Stimulated activated CD8-positive, alpha-beta memory T cell treated with anti-CD3 and anti-CD28 coated beads, Interleukin-15, amount 100 ng/mL, for 24 hours (primary cell): ENCODE results near the gene PSMA1.
A peak's percentile ranks its signal among the peaks of the same experiment; 100 is the strongest.

Experiments used
- DNase-seq: peaks from one replicate; pipeline ENCODE4 v3.0.0-alpha.2; 2020; ENCODE audit warnings: low read depth

The PSMA1 gene

DNA sequence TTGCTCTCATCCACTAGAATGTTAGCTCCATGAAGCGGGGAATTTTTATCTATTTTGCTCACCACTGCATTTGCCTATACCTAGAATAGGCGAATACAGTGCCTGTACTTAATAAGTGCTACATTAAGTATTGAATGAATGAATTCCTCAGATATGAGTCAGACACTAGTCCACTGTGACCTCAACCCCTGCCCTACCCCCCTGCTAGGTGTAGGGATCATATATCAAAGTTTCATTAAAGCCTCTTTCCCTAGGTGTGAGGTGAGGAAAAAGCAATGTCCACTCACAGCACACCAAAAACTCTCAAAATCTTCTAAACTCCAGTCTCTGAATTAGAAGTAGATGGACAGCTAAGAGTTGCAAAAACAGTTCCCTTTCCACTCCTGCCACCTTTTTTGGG lies 9.8 kb upstream of the PSMA1 start:
- DNase-seq, result no peak

DNA sequence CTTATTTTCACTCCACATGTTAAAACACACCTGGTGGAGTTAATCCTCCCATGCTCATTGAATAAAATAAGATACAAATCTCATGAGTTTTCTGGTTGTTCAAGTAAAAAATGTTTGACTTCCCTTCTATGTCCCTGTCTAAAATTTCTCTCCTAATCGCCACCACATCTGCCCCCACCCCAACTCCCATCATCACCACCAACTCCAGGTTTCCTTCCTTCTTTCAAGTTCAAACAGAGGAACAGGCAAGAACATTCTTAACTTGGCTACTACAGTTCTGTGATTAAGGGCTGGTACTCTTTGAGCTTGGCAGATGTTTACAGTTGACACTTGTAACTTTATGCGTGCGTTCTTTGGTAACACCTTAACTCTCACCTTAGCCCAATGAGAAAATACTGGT lies 9.1 kb upstream of the PSMA1 start:
- DNase-seq, result no peak

GRCh38 chr11:14522801-14523200 lies 2.6 kb upstream of the PSMA1 start:
- DNase-seq, result no peak

- no peak for DNase-seq
These were observed 2.1 kb upstream of the PSMA1 start for GRCh38 chr11:14522245-14522644.

- DNase-seq, result no peak
These were observed 563 bp upstream of the PSMA1 start for GRCh38 chr11:14520747-14521151.

GRCh38 chr11:14519597-14519916 lies 629 bp downstream of the PSMA1 start:
- DNase-seq, result no peak

GRCh38 chr11:14518820-14519219 lies 1.4 kb downstream of the PSMA1 start:
- DNase-seq, result no peak

GRCh38 chr11:14513800-14514199 lies 6.4 kb downstream of the PSMA1 start:
- DNase-seq, result no peak

DNA sequence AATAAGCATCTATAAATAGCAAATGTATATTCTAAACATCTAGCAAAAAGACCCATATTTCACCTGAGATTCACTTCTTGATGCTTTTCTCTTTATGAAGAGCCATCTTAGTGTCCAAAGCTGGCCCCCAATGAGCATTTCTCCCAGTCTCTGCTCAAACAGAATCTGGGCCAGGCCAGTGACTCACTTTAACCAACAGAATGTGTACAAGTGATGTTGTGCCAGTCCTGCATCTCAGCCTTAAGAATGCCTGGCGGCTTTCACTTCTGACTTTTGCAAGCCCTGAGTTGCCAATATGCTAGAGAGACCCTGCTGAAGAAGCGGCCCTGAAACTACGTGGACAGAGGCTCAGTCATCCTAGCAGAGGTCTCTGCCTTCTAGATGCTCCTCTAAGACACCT lies 13.7 kb downstream of the PSMA1 start:
- DNase-seq, result no peak

DNA sequence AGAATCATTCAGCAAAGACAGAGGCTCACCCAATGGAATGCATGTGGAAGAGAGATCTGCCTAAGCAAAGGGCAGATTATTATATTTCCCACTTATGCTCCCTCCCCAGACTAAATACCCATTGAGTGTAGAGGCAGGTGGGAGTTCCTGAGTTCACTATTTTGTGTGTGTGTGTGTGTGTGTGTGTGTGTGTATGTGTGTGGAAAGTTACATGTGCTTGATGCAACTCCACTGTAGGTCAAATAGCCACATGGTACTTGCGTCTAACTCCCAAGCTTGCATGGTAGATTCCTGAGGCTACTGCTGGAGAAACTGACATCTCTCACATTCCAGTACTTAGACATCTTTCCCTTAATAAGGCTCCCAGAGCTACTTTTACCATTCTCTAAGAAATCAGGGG lies 17.2 kb downstream of the PSMA1 start:
- no peak for DNase-seq

DNA sequence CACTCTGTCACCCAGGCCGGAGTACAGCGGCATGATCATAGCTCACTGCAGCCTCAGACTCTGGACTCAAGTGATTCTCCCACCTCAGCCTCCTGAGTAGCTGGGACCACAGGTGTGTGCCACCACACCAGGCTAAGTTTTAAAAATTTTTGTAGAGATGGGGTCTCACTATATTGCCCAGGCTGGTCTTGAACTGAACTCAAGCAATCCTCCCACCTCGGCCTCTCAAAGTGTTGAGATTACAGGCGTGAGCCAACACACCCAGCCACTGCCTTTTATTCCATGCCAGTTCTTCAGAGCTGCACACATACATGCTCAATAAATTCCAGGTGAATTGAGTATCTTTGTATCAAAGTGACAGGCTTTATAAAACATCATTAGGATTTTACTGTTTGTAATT lies 18.1 kb downstream of the PSMA1 start:
- DNase-seq, result no peak

DNA sequence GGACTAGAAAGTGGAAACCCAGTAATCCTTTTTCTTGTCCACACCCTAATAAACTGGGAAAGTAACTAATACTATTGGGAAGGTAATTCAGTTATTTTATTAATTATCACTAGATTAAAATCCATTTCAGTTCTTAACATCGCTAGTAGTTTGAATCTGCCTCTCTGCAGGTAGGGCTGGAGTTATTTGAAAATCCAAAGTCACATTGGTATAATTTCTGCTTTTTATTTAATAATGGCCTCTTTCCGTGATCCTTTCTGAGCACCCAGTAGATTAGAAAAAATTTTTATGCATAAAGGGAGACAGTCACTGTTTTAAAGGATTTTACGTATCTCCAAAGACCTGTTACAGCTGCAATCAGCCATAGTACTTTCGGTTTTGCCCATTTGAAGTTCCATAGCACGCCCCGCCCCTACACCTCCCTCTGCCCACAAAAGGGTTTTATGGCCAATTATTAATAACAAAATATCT lies 20.0 kb downstream of the PSMA1 start:
- DNase-seq, result no peak

DNA sequence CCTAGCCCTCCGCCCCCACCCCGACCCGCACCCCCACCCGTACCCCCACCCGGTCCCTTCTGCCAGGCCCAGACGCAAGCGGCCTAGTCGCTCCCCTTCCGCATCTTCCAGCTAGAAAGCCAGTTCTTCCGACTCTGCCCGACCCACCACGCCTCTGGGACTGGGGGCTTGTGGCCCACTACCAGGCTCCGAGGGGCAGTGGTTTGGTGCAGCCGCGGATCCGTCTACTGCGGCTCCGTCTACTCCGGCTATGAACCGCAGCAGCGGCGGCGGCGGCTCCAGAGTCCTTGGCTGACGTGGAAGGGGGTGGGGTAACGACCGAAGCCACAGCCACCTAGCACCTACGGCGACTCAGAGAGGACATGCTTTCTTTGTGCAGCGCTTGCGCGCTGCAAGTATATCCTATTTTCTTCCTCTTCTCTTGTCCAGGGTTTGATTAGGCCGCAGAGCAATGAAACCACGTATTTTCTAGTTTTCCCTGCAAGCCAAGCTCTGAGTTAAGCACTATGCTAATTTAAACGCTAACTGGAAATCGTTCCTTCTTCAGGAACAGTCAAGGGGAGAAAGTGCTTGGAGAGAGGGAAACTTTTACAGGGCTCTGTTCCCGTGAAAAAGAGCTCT lies 20.5 kb downstream of the PSMA1 start, which contains the start of gene COPB1:
COPB1 (minus strand) TSS at position 252 of the 621 bp plus-strand sequence. CDS start 883 bp downstream, outside the sequence.
- DNase-seq, result peak; percentile 77

- no peak for DNase-seq
These were observed 21.0 kb downstream of the PSMA1 start for GRCh38 chr11:14499178-14499559.

DNA sequence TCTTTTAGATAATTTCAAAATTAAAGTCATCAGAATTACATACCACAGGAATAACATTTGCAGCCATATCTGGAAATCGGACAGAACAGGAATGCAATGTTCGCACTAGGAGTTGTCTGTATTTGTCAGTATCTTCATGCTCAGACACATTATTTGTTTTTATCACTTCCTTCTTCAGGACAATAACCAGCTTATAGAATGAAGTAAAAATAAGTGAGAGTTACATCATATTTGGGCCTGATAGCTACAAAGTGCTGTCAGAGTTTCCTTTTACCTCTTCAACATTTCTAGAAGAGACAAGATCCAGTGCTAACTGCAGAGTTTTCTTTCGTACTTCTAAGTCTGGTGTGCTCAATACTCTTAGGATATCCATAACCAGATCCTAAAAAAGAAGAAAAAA lies 39.5 kb downstream of the PSMA1 start:
- DNase-seq, result no peak

- DNase-seq, result no peak
These were observed 49.1 kb downstream of the PSMA1 start for GRCh38 chr11:14471127-14471526.

DNA sequence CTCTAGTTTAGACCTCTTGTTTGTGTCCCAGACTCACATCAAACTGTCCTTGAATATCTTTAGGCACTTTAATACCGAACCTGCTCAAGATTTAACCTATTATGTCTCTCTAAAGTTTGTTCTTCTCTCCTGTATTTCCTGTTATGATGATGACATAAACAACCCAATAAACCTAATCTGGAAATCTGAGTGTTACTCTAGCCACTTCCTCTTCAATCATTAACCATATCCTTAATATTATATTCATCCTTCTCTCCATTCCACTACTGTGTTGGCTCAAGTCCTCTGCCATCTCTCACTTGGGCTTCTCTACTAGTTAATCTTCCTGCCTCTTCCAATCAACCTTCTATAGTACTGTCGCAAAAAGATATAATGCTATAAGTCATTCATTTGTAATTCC lies 56.6 kb downstream of the PSMA1 start:
- no peak for DNase-seq

DNA sequence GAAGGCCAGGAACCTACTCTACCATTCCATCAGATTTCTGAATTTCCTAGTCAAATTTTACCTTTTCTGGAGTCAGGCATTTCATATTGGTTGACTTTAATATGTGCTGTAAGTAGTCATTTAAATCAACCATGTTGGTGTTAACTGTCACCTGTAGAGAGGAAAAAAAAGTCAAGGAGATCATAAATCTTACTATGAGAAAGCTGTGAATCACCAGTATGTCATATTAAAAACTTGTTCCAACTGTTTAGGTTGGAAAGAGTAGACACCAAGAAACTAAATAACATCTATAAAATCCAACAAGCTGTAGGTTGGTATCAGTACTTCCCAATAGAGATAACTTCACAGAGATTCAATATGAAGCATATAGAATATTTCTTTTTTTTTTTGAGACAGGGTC lies 60.0 kb downstream of the PSMA1 start:
- no peak for DNase-seq

GRCh38 chr11:14458377-14458776 lies 61.8 kb downstream of the PSMA1 start:
- no peak for DNase-seq

- DNase-seq, result no peak
These were observed 64.3 kb downstream of the PSMA1 start for GRCh38 chr11:14455648-14456430.
